Esophagus muscularis mucosa (tissue), 4 donors: ENCODE data around the gene GHRL. TPM values are rescaled to one million over a fixed set of nuclear protein-coding genes. Genes with fewer than 3 reads are reported as not detected.
"Not testable (repeated sequence)": the region's sequence is repeated elsewhere in the genome, so short reads cannot be mapped to it uniquely, and the experiment has no call there.

Source experiments
- DNase-seq: peaks from one replicate; pipeline ENCODE4 v3.0.0-alpha.2; 2017; ENCODE audit errors: extremely low spot score
- H3K27ac ChIP-seq, 4 donors: fragments of 200-600 bp; sonication (generic); replicated peaks in 1 of 4; 1 replicate in 3 of 4; 2 replicates in 1 of 4; pipeline ENCODE4 v1.5.1; 2016 to 2019; ENCODE audit warnings: mild to moderate bottlenecking in 1 of 4
- H3K27me3 ChIP-seq, 4 donors: fragments of 200-600 bp; sonication (generic); one replicate each; pipeline versions ENCODE4 v1.5.1 to v1.6.0; 2016 to 2019
- H3K36me3 ChIP-seq, 4 donors: fragments of 200-600 bp; sonication (generic); one replicate each; pipeline ENCODE4 v1.5.1; 2016 to 2019
- H3K4me1 ChIP-seq, 4 donors: fragments of 200-600 bp; sonication (generic); one replicate each; pipeline ENCODE4 v1.5.1; 2016 to 2019
- H3K4me3 ChIP-seq, 4 donors: fragments of 200-600 bp; sonication (generic); 1 replicate in 2 of 4; 2 replicates in 2 of 4; pipeline ENCODE4 v1.5.1; 2016 to 2019; ENCODE audit warnings: mild to moderate bottlenecking in 4 of 4, moderate library complexity in 1 of 4
- H3K9me3 ChIP-seq, 4 donors: fragments of 200-600 bp; sonication (generic); 1 replicate in 3 of 4; 2 replicates in 1 of 4; pipeline ENCODE4 v1.5.1; 2016 to 2019
- EP300 ChIP-seq: sonication (generic); formaldehyde crosslinking; IDR thresholded peaks from one replicate; pipeline ENCODE4 v1.6.1; 2017; ENCODE audit warnings: antibody characterized with exemption
- POLR2A ChIP-seq: fragments of 450-650 bp; IDR thresholded peaks from one replicate; pipeline ENCODE4 v1.6.1; 2017; ENCODE audit warnings: antibody characterized with exemption, moderate library complexity, mild to moderate bottlenecking, low read depth
- POLR2AphosphoS5 ChIP-seq, 2 donors: sonication (generic); formaldehyde crosslinking; IDR thresholded peaks; one replicate each; pipeline ENCODE4 v1.6.1; 2017; ENCODE audit warnings: antibody characterized with exemption in 2 of 2
- WGBS: methylation state at CpG from one replicate; pipeline ENCODE4 v1.1.5; 2018; 5-methylcytosine and 5-hydroxymethylcytosine counted together
- intact Hi-C: fragments of 100-400 bp; cut with DNase I; formaldehyde crosslinking; loops from one replicate; pipeline ENCODE4 v1.15.1; 2023
- total RNA-seq, 4 donors: library from RNA; depleted of rRNA; stranded (reverse); fragments of >200 nt; gene quantifications; one replicate each; pipeline versions ENCODE4 v1.1.0 to v1.2.1, GENCODE V29; 2016
- TF ChIP-seq, protein P1 (sequence below), 3 experiments: fragments of 200-600 bp in 2 of 3; fragments of 450-650 bp in 1 of 3; sonication (generic) in 2 of 3; IDR thresholded peaks; one replicate each; pipeline ENCODE4 v1.5.1; 2017 to 2019; ENCODE audit warnings: antibody characterized with exemption in 3 of 3, mild to moderate bottlenecking in 2 of 3, moderate library complexity in 1 of 3

GHRL gene
- total RNA-seq, 4 donors from 2014 or later, result 0.40 TPM; not detected in 3

DNA sequence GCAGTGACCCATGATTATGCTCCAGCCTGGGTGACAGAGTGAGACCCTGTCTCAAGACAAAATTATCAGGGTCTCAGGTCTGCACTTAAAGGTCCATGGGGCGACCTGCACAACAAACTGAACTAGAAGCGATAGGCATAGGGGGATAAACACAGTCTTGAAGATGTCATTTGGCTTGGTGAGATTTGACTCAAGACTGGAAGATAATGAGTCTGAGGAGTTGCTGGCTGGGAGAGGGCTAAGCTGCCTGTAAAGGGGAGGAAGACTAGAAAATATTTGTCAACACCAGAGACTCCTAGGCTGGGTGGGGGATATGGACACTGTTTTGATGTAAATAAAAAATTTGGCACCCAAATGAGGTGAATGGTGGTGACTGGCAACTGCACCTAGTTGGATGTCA is 19.8 kb downstream of the GHRL start:
- peaks cover 19 to 70% (median 55%) of the 10 kb centered on the region in 4 donors for H3K36me3 ChIP-seq
- no peak for TF ChIP-seq EP300
- no peak for TF ChIP-seq POLR2A
- TF ChIP-seq, protein P1, sequence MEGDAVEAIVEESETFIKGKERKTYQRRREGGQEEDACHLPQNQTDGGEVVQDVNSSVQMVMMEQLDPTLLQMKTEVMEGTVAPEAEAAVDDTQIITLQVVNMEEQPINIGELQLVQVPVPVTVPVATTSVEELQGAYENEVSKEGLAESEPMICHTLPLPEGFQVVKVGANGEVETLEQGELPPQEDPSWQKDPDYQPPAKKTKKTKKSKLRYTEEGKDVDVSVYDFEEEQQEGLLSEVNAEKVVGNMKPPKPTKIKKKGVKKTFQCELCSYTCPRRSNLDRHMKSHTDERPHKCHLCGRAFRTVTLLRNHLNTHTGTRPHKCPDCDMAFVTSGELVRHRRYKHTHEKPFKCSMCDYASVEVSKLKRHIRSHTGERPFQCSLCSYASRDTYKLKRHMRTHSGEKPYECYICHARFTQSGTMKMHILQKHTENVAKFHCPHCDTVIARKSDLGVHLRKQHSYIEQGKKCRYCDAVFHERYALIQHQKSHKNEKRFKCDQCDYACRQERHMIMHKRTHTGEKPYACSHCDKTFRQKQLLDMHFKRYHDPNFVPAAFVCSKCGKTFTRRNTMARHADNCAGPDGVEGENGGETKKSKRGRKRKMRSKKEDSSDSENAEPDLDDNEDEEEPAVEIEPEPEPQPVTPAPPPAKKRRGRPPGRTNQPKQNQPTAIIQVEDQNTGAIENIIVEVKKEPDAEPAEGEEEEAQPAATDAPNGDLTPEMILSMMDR (IDR thresholded peaks at IDR 0.05), result no peak
- TF ChIP-seq POLR2AphosphoS5 (IDR thresholded peaks at IDR 0.05), result no peak

DNA sequence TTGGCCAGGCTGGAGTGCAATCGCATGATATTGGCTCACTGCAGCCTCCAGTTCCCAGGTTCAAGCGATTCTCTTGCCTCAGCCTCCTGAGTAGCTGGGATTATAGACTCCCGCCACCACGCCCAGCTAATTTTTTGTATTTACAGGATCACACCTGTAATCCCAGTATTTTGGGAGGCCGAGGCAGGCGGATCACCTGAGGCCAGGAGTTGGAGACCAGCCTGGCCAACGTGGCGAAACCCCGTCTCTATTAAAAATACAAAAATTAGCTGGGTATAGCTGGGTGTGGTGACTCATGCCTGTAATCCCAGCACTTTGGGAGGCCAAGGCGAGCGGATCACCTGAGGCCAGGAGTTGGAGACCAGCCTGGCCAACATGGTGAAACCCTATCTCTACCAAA is 20.3 kb downstream of the GHRL start:
- intact Hi-C loops, H3K27ac ChIP-seq, DNase-seq, H3K27me3 ChIP-seq, H3K9me3 ChIP-seq, H3K4me3 ChIP-seq: not testable (repeated sequence)
- H3K4me1 ChIP-seq, result peaks cover 10 to 42% (median 37%) of the 10 kb centered on the region in 4 donors
- WGBS, result 88% methylated on average over 11 of the region's 11 CpGs
- H3K36me3 ChIP-seq, result peaks cover 19 to 65% (median 51%) of the 10 kb centered on the region in 4 donors

More for the DNA sequence above, 19.8 kb downstream of the GHRL start:
- WGBS, result 91% methylated on average over 2 of the region's 2 CpGs
- H3K9me3 ChIP-seq, result no peaks in the 10 kb centered on the region
- peaks cover 10 to 38% (median 33%) of the 10 kb centered on the region in 4 donors for H3K4me1 ChIP-seq
- H3K27ac ChIP-seq, result no peak overlapping the region
- H3K27me3 ChIP-seq, result no peaks in the 10 kb centered on the region
- intact Hi-C loops, result no loop called here
- no peak overlapping the region for H3K4me3 ChIP-seq
- DNase-seq, result no peak

DNA sequence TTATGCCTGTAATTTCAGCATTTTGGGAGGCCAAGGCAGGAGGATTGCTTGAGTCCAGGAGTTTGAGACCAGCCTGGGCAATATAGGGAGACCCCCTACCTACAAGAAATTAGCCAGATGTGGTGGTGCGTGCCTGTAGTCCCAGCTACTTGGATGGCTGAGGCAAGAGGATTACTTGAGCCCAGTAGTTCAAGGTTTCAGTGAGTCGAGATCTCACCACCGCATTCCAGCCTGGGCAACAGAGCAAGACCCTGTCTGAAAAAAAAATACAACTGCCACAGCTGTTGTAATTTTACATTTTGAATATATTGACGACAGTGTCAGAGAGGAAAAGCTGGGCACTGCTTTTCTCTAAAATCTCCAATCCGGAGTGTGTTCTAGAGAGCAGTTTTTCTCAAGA is 23.3 kb downstream of the GHRL start:
- intact Hi-C loops, result no loop called here
- no peaks in the 10 kb centered on the region for H3K27me3 ChIP-seq
- no peak overlapping the region for H3K27ac ChIP-seq
- H3K4me3 ChIP-seq, result no peak overlapping the region
- WGBS, result 94% methylated on average over 5 of the region's 5 CpGs
- no peaks in the 10 kb centered on the region for H3K9me3 ChIP-seq
- H3K4me1 ChIP-seq, result peaks cover 7 to 38% (median 34%) of the 10 kb centered on the region in 4 donors
- DNase-seq, result no peak
- TF ChIP-seq EP300, result no peak
- no peak for TF ChIP-seq POLR2A
- TF ChIP-seq, protein P1 (IDR thresholded peaks at IDR 0.05), result no peak
- TF ChIP-seq POLR2AphosphoS5 (IDR thresholded peaks at IDR 0.05), result no peak
- peaks cover 15 to 49% (median 41%) of the 10 kb centered on the region in 4 donors for H3K36me3 ChIP-seq

DNA sequence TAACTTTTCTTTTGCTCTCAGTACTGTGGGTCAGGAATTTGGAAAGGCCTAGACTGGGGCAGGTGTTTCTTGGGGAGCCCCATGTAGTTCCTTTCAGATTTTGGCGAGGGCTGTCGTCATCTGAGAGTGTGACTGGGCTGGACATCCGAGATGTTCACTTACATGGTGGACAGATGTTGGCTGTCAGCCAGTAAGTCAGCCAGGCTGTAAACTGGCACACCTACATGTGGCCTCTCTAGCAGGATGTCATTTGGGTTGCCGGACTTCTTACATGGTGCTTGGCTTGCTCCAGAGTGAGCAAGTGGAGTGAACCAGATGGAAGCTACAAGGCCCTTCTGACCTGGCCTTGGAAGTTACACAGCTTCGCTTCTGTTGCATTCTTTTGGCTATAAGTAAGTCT is 23.8 kb downstream of the GHRL start:
- Histone ChIP-seq H3K9me3 (no peaks in the 10 kb centered on the region), H3K27me3 (no peaks in the 10 kb centered on the region), H3K36me3 (peaks cover 15 to 52% (median 41%) of the 10 kb centered on the region in 4 donors), H3K4me1 (peaks cover 6 to 38% (median 33%) of the 10 kb centered on the region in 4 donors), H3K27ac (no peak overlapping the region), H3K4me3 (no peak overlapping the region)
- intact Hi-C loops, result no loop called here
- no peak for TF ChIP-seq EP300
- TF ChIP-seq POLR2AphosphoS5 (IDR thresholded peaks at IDR 0.05), result no peak
- TF ChIP-seq, protein P1 (IDR thresholded peaks at IDR 0.05), result no peak
- 87% methylated on average over 5 of the region's 5 CpGs for WGBS
- no peak for DNase-seq

DNA sequence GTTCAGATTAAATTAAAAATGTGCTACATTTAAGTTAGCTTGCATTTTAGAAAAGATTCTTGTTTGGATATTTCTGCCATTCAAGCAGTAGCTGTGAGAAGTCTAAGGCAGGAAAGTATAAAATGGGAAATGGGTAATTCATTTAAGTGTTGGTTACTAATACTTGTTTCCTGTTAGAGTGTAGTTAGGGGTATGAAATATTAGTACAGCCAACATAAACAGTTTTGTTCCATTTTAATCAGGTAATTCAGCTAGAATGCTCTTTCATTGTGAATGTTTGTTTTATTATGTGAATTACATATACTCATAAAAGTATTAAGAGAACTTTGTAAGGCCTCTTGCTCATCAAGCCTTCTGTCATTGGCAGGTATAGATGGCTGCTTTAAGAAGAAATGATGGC is 24.6 kb downstream of the GHRL start:
- peaks cover 15 to 56% (median 41%) of the 10 kb centered on the region in 4 donors for H3K36me3 ChIP-seq
- H3K27me3 ChIP-seq, result no peaks in the 10 kb centered on the region
- no peak for TF ChIP-seq EP300
- TF ChIP-seq, protein P1 (IDR thresholded peaks at IDR 0.05), result no peak
- no peak for TF ChIP-seq POLR2AphosphoS5 (IDR thresholded peaks at IDR 0.05)
- TF ChIP-seq POLR2A, result no peak
- no peaks in the 10 kb centered on the region for H3K9me3 ChIP-seq
- H3K4me1 ChIP-seq, result peaks cover 6 to 38% (median 33%) of the 10 kb centered on the region in 4 donors
- H3K4me3 ChIP-seq, result no peak overlapping the region
- no peak for DNase-seq
- intact Hi-C loops, result no loop called here
- H3K27ac ChIP-seq, result no peak overlapping the region

DNA sequence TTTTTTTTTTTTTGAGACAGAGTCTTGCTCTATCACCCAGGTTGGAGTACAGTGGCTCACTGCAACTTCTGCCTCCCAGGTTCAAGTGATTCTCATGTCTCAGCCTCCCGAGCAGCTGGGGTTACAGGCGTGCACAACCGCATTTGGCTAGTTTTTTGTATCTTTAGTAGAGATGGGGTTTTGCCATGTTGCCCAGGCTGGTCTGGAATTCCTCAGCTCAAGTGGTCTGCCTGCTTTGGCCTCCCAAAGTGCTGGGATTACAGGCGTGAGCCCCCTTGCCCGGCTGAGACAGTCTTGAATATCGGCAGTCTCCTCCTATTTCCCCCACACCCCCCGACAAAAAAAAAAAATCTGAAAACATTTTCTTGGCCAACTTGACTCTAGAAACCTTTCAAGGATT is 25.8 kb downstream of the GHRL start:
- Histone ChIP-seq H3K4me1 (peaks cover 6 to 37% (median 31%) of the 10 kb centered on the region in 4 donors), H3K36me3 (peaks cover 15 to 54% (median 38%) of the 10 kb centered on the region in 4 donors)
- H3K9me3 ChIP-seq, H3K4me3 ChIP-seq, H3K27ac ChIP-seq, DNase-seq, H3K27me3 ChIP-seq, intact Hi-C loops: not testable (repeated sequence)
- 90% methylated on average over 7 of the region's 7 CpGs for whole genome bisulfite sequencing
